H9 (cell line): Measurements from ENCODE around the gene ZNF81. TPM values are rescaled to one million over a fixed set of nuclear protein-coding genes. Genes with fewer than 3 reads are reported as not detected.
A peak's percentile ranks its signal among the peaks of the same experiment; 100 is the strongest.

ENCODE experiments used
- DNase-seq: peaks from one replicate; pipeline ENCODE4 v3.0.0-alpha.2; 2017
- H2AFZ ChIP-seq: one replicate; pipeline ENCODE4 v1.6.1; 2013; ENCODE audit warnings: mild to moderate bottlenecking, low read length, control low read depth, moderate library complexity
- H2AK5ac ChIP-seq: 2 replicates; pipeline ENCODE4 v1.6.1; 2013; ENCODE audit warnings: low read length, control low read depth, mixed read lengths; ENCODE audit not compliant: insufficient read length
- H2BK120ac ChIP-seq: one replicate; pipeline ENCODE4 v1.6.1; 2013; ENCODE audit warnings: low read depth, mild to moderate bottlenecking, low read length, control low read depth, inconsistent platforms; ENCODE audit not compliant: poor library complexity, severe bottlenecking
- H2BK12ac ChIP-seq: 2 replicates; pipeline ENCODE4 v1.6.1; 2013; ENCODE audit warnings: low read length, control low read depth, mixed read lengths, low read depth; ENCODE audit not compliant: insufficient read length
- H2BK15ac ChIP-seq: 2 replicates; pipeline ENCODE4 v1.6.1; 2013; ENCODE audit warnings: low read depth, low read length, control low read depth
- H2BK20ac ChIP-seq: one replicate; pipeline ENCODE4 v1.6.1; 2013; ENCODE audit warnings: low read depth, mild to moderate bottlenecking, low read length, control low read depth, inconsistent platforms; ENCODE audit not compliant: poor library complexity, severe bottlenecking
- H2BK5ac ChIP-seq: 2 replicates; pipeline ENCODE4 v1.6.1; 2013; ENCODE audit warnings: low read length, control low read depth, mixed read lengths; ENCODE audit not compliant: insufficient read length
- H3K14ac ChIP-seq: 2 replicates; pipeline ENCODE4 v1.6.1; 2013; ENCODE audit warnings: low read length, control low read depth; ENCODE audit not compliant: insufficient read depth
- H3K18ac ChIP-seq: 2 replicates; pipeline ENCODE4 v1.6.1; 2013; ENCODE audit warnings: low read depth, mild to moderate bottlenecking, mixed read lengths, low read length, control low read depth; ENCODE audit not compliant: insufficient read length
- H3K23ac ChIP-seq: 2 replicates; pipeline ENCODE4 v1.6.1; 2013; ENCODE audit warnings: low read length, control low read depth, mixed read lengths, low read depth; ENCODE audit not compliant: insufficient read length
- H3K23me2 ChIP-seq: 2 replicates; pipeline ENCODE4 v1.6.1; 2013; ENCODE audit warnings: low read depth, mild to moderate bottlenecking, mixed read lengths, low read length, control low read depth; ENCODE audit not compliant: insufficient read length, poor library complexity, severe bottlenecking
- H3K27ac ChIP-seq: 2 replicates; pipeline ENCODE4 v1.5.1; 2013; ENCODE audit warnings: low read length, control low read depth, mixed read lengths, low read depth; ENCODE audit not compliant: insufficient read length
- H3K27me3 ChIP-seq: 2 replicates; pipeline ENCODE4 v1.6.1; 2013; ENCODE audit warnings: low read length, control low read depth, inconsistent platforms; ENCODE audit not compliant: insufficient read depth
- H3K4ac ChIP-seq: 2 replicates; pipeline ENCODE4 v1.6.1; 2013; ENCODE audit warnings: low read depth, mild to moderate bottlenecking, control low read depth, inconsistent platforms, low read length, moderate library complexity
- H3K4me1 ChIP-seq: 2 replicates; pipeline ENCODE4 v1.6.1; 2013; ENCODE audit warnings: low read length, control low read depth, inconsistent platforms; ENCODE audit not compliant: insufficient read depth
- H3K4me2 ChIP-seq: 2 replicates; pipeline ENCODE4 v1.6.1; 2013; ENCODE audit warnings: low read length, control low read depth, mixed read lengths; ENCODE audit not compliant: insufficient read length, insufficient read depth
- H3K56ac ChIP-seq: 2 replicates; pipeline ENCODE4 v1.6.1; 2013; ENCODE audit warnings: low read depth, mild to moderate bottlenecking, mixed read lengths, low read length, control low read depth; ENCODE audit not compliant: insufficient read length
- H3K79me1 ChIP-seq: 2 replicates; pipeline ENCODE4 v1.6.1; 2013; ENCODE audit warnings: low read depth, mild to moderate bottlenecking, moderate library complexity, low read length, control low read depth, inconsistent platforms; ENCODE audit not compliant: insufficient read depth, poor library complexity, severe bottlenecking
- H3K79me2 ChIP-seq: 2 replicates; pipeline ENCODE4 v1.6.1; 2013; ENCODE audit warnings: low read length, control low read depth, inconsistent platforms; ENCODE audit not compliant: insufficient read depth
- H3K9ac ChIP-seq: 2 replicates; pipeline ENCODE4 v1.6.1; 2013; ENCODE audit warnings: low read length, control low read depth, mixed read lengths; ENCODE audit not compliant: insufficient read length; ENCODE audit errors: extremely low read depth
- H3K9me3 ChIP-seq: one replicate; pipeline ENCODE4 v1.6.1; 2013; ENCODE audit warnings: low read depth, low read length, inconsistent platforms; ENCODE audit not compliant: control insufficient read depth
- H3T11ph ChIP-seq: one replicate; pipeline ENCODE4 v1.6.1; 2013; ENCODE audit warnings: mild to moderate bottlenecking, low read length, control low read depth, inconsistent platforms
- H4K20me1 ChIP-seq: one replicate; pipeline ENCODE4 v1.6.1; 2013; ENCODE audit not compliant: control insufficient read depth, insufficient read length, insufficient read depth
- H4K5ac ChIP-seq: 2 replicates; pipeline ENCODE4 v1.6.1; 2013; ENCODE audit warnings: low read depth, mild to moderate bottlenecking, mixed read lengths, low read length, control low read depth; ENCODE audit not compliant: insufficient read length
- H4K8ac ChIP-seq: replicated peaks from 2 replicates; pipeline ENCODE4 v1.6.1; 2013; ENCODE audit warnings: low read length, control low read depth, mixed read lengths, low read depth; ENCODE audit not compliant: insufficient read length
- H4K91ac ChIP-seq: 2 replicates; pipeline ENCODE4 v1.6.1; 2013; ENCODE audit warnings: low read depth, mild to moderate bottlenecking, moderate library complexity, mixed read lengths, low read length, control low read depth; ENCODE audit not compliant: insufficient read length
- H3K27ac Mint-ChIP-seq, 3 experiments: 2 replicates in 2 of 3; 3 replicates in 1 of 3; pipeline ENCODE4 v1.8.0; 2020 to 2021; ENCODE audit warnings: mixed read lengths in 3 of 3, mild to moderate bottlenecking in 1 of 3, moderate library complexity in 1 of 3
- H3K27me3 Mint-ChIP-seq: 2 replicates; pipeline ENCODE4 v1.8.0; 2021; ENCODE audit warnings: low read depth, mild to moderate bottlenecking, moderate library complexity, mixed read lengths
- H3K36me3 Mint-ChIP-seq, 3 experiments: 2 replicates in 2 of 3; 3 replicates in 1 of 3; pipeline ENCODE4 v1.8.0; 2020 to 2021; ENCODE audit warnings: low read depth in 3 of 3, mixed read lengths in 3 of 3; ENCODE audit not compliant: insufficient read depth in 1 of 3
- H3K4me1 Mint-ChIP-seq, 2 experiments: 2 replicates each; pipeline ENCODE4 v1.8.0; 2020; ENCODE audit warnings: mixed read lengths in 2 of 2
- H3K4me3 Mint-ChIP-seq, 2 experiments: 2 replicates in 1 of 2; 3 replicates in 1 of 2; pipeline ENCODE4 v1.8.0; 2020 to 2021; ENCODE audit warnings: mild to moderate bottlenecking in 2 of 2, mixed read lengths in 2 of 2, moderate library complexity in 1 of 2
- H3K9me3 Mint-ChIP-seq, 2 experiments: 2 replicates in 1 of 2; 3 replicates in 1 of 2; pipeline ENCODE4 v1.8.0; 2020; ENCODE audit warnings: mild to moderate bottlenecking in 2 of 2, mixed read lengths in 2 of 2, moderate library complexity in 1 of 2
- WGBS: extraction: QIAGEN DNeasy Blood & Tissue Kit; methylation state at CpG from one replicate; pipeline ENCODE4 v1.1.7; 2013; ENCODE audit warnings: missing lambda C conversion rate, low lambda C conversion rate, mixed read lengths; ENCODE audit not compliant: insufficient read length; ENCODE audit errors: extremely low coverage; 5-methylcytosine and 5-hydroxymethylcytosine counted together
- total RNA-seq: library from RNA; stranded (reverse); gene quantifications from 2 replicates; pipeline ENCODE4 v1.2.1, GENCODE V29; 2021
- TF ChIP-seq, protein P1 (sequence below): fragments of 200-600 bp; sonication (generic); conservative IDR thresholded peaks from 3 replicates; pipeline ENCODE4 v1.8.0; 2021; ENCODE audit warnings: antibody characterized with exemption, mild to moderate bottlenecking

Gene ZNF81
- total RNA-seq, 1 experiment from 2014 or later, result 11.0 TPM

DNA sequence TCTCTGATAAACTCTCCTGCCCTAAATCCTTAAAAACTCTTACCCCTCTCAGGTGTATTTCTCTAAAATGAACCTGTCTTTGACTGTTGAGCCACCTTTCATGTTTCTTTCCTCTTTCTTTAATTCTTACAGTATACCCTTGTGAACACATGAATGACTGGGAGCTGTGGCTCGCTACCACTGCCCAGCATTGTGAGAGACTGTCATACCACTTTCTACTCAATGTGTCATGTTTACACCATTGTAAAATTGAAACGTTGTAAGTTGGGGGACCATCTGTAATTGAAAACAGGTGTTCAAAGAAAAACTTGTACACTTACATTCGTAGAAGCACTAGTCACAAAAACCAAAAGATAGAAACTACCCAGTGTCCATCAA lies 100.2 kb downstream of the ZNF81 start:
- peaks cover 18% of the 10 kb centered on the region for H3K9me3 ChIP-seq
- no peak overlapping the region for H4K8ac ChIP-seq
- no peak overlapping the region for H4K5ac ChIP-seq
- H3K23me2 ChIP-seq, result no peaks in the 10 kb centered on the region
- H3T11ph ChIP-seq, result no peak overlapping the region
- H2BK20ac ChIP-seq, result no peak overlapping the region
- no peak overlapping the region for H3K4ac ChIP-seq
- H4K20me1 ChIP-seq, result no peaks in the 10 kb centered on the region
- H3K4me1 ChIP-seq, result no peaks in the 10 kb centered on the region
- H3K79me2 ChIP-seq, result no peaks in the 10 kb centered on the region
- DNase-seq, result no peak
- no peak overlapping the region for H3K56ac ChIP-seq
- no peak overlapping the region for H2BK12ac ChIP-seq
- H3K36me3 Mint-ChIP-seq, result no peaks in the 10 kb centered on the region; a peak in 2 of 7 replicates
- no peak overlapping the region for H3K23ac ChIP-seq
- H3K4me2 ChIP-seq, result no peak overlapping the region
- no CpG with 5 or more reads among the region's 3 CpGs for WGBS
- no peak overlapping the region for H3K18ac ChIP-seq
- TF ChIP-seq, protein P1, sequence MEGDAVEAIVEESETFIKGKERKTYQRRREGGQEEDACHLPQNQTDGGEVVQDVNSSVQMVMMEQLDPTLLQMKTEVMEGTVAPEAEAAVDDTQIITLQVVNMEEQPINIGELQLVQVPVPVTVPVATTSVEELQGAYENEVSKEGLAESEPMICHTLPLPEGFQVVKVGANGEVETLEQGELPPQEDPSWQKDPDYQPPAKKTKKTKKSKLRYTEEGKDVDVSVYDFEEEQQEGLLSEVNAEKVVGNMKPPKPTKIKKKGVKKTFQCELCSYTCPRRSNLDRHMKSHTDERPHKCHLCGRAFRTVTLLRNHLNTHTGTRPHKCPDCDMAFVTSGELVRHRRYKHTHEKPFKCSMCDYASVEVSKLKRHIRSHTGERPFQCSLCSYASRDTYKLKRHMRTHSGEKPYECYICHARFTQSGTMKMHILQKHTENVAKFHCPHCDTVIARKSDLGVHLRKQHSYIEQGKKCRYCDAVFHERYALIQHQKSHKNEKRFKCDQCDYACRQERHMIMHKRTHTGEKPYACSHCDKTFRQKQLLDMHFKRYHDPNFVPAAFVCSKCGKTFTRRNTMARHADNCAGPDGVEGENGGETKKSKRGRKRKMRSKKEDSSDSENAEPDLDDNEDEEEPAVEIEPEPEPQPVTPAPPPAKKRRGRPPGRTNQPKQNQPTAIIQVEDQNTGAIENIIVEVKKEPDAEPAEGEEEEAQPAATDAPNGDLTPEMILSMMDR, result no peak
- no peaks in the 10 kb centered on the region for H3K27me3 Mint-ChIP-seq
- H3K14ac ChIP-seq, result no peak overlapping the region
- no peak overlapping the region for H3K9ac ChIP-seq
- no peak overlapping the region for H2BK120ac ChIP-seq
- no peaks in the 10 kb centered on the region for H3K79me1 ChIP-seq
- no peak overlapping the region for H2AFZ ChIP-seq
- no peak overlapping the region for H4K91ac ChIP-seq
- H3K27ac Mint-ChIP-seq, result no peak overlapping the region
- H3K4me3 Mint-ChIP-seq, result peak overlapping the region in 1 of 2 experiments; percentile 25; a peak in 1 of 5 replicates
- no peak overlapping the region for H3K27ac ChIP-seq
- peaks cover 63 to 68% of the 10 kb centered on the region in 2 experiments for H3K9me3 Mint-ChIP-seq
- no peak overlapping the region for H2AK5ac ChIP-seq
- no peak overlapping the region for H2BK15ac ChIP-seq
- no peaks in the 10 kb centered on the region for H3K27me3 ChIP-seq
- H2BK5ac ChIP-seq, result no peak overlapping the region
- H3K4me1 Mint-ChIP-seq, result peaks cover 12 to 14% of the 10 kb centered on the region in 2 experiments
